Endothelial cell of umbilical vein (primary cell): Measurements from ENCODE around the gene TUBA3C. TPM values are rescaled to one million over a fixed set of nuclear protein-coding genes. Genes with fewer than 3 reads are reported as not detected.

Experiments used
- BruUV-seq: library from RNA; stranded (reverse); fragments of 400-500 nt; replicated peaks from 2 replicates; lab custom pipeline; 2021; lab: Mats Ljungman, UMichigan
- CTCF ChIA-PET: fragments of 300-600, 350-600 bp; sonication (Branson Sonifier 250); formaldehyde crosslinking; loops from one replicate; lab custom pipeline; 2021; ENCODE audit warnings: antibody characterized with exemption, inconsistent platforms; lab: Charles Lee
- POLR2A ChIA-PET: fragments of 300-600, 350-600 bp; sonication (Branson Sonifier 250); formaldehyde crosslinking; loops from one replicate; lab custom pipeline; 2021; ENCODE audit warnings: antibody characterized with exemption, inconsistent platforms; lab: Charles Lee
- DNase-seq: peaks from one replicate; pipeline ENCODE4 v3.0.0-alpha.2; 2011; ENCODE audit warnings: low read depth, low spot score
- FAIRE-seq: peaks from 2 replicates; lab custom pipeline; 2011; peaks lifted over from hg19 to GRCh38; lab: Jason Lieb, UNC
- H2AFZ ChIP-seq: 2 replicates; pipeline ENCODE4 v1.6.0; 2012; ENCODE audit warnings: low read depth, low read length, control low read depth, inconsistent platforms
- H3K27ac ChIP-seq: 2 replicates; pipeline ENCODE4 v1.5.1; 2011; ENCODE audit warnings: low read depth, mild to moderate bottlenecking, control low read depth, low read length, moderate library complexity; ENCODE audit not compliant: insufficient read depth
- H3K27me3 ChIP-seq, 2 experiments: 2 replicates each; pipeline versions ENCODE4 v1.6.0 to v1.6.1; 2011; ENCODE audit warnings: low read length in 2 of 2, mixed read lengths in 1 of 2; ENCODE audit not compliant: control insufficient read depth in 2 of 2, insufficient read depth in 2 of 2
- H3K36me3 ChIP-seq, 2 experiments: 2 replicates in 1 of 2; 3 replicates in 1 of 2; pipeline ENCODE4 v1.5.1; 2011; ENCODE audit warnings: low read length in 2 of 2, mild to moderate bottlenecking in 1 of 2, moderate library complexity in 1 of 2; ENCODE audit not compliant: control insufficient read depth in 2 of 2, insufficient read depth in 2 of 2; ENCODE audit errors: extremely low read depth in 1 of 2
- H3K4me1 ChIP-seq: 3 replicates; pipeline ENCODE4 v1.5.1; 2011; ENCODE audit warnings: mild to moderate bottlenecking, low read length; ENCODE audit not compliant: control insufficient read depth, insufficient read depth; ENCODE audit errors: extremely low read depth
- H3K4me2 ChIP-seq: 2 replicates; pipeline ENCODE4 v1.6.1; 2011; ENCODE audit warnings: low read length, control low read depth, mixed read lengths; ENCODE audit not compliant: insufficient read depth
- H3K4me3 ChIP-seq, 3 experiments: fragments of 200-600 bp in 1 of 3; sonication (generic), shearing (Covaris generic) in 1 of 3; replicated peaks in 1 of 3; 2 replicates each; pipeline ENCODE4 v1.5.1; 2011 to 2016; ENCODE audit warnings: control low read depth in 3 of 3, low read length in 3 of 3, mild to moderate bottlenecking in 2 of 3, inconsistent platforms in 1 of 3, low read depth in 1 of 3, moderate library complexity in 1 of 3; ENCODE audit not compliant: insufficient read depth in 1 of 3
- H3K79me2 ChIP-seq: 2 replicates; pipeline ENCODE4 v1.6.0; 2012; ENCODE audit warnings: low read length, inconsistent platforms; ENCODE audit not compliant: control insufficient read depth, insufficient read depth
- H3K9ac ChIP-seq: replicated peaks from 2 replicates; pipeline ENCODE3; 2011; ENCODE audit warnings: low read length, control low read depth; ENCODE audit not compliant: insufficient read depth; ENCODE audit errors: extremely low read depth
- H3K9me1 ChIP-seq: replicated peaks from 3 replicates; pipeline ENCODE4 v1.6.0; 2011; ENCODE audit warnings: mild to moderate bottlenecking, low read length; ENCODE audit not compliant: control insufficient read depth, insufficient read depth; ENCODE audit errors: extremely low read depth
- H3K9me3 ChIP-seq: replicated peaks from 2 replicates; pipeline ENCODE4 v1.5.1; 2012; ENCODE audit warnings: low read length, inconsistent platforms; ENCODE audit not compliant: control insufficient read depth, insufficient read depth
- H4K20me1 ChIP-seq: replicated peaks from 2 replicates; pipeline ENCODE3; 2011; ENCODE audit warnings: mild to moderate bottlenecking, low read length; ENCODE audit not compliant: control insufficient read depth, insufficient read depth; ENCODE audit errors: extremely low read depth
- EZH2 ChIP-seq: IDR thresholded peaks from 2 replicates; pipeline ENCODE4 v1.6.1; 2012; ENCODE audit warnings: borderline replicate concordance, low read depth, mild to moderate bottlenecking, moderate library complexity, low read length, inconsistent platforms; ENCODE audit not compliant: severe bottlenecking
- FOS ChIP-seq: IDR thresholded peaks from 2 replicates; pipeline ENCODE4 v1.6.1; 2011; ENCODE audit warnings: mild to moderate bottlenecking, low read length, moderate library complexity, borderline replicate concordance; ENCODE audit not compliant: insufficient read depth
- GATA2 ChIP-seq: IDR thresholded peaks from 2 replicates; pipeline ENCODE4 v1.7.0; 2011; ENCODE audit warnings: low read depth, mild to moderate bottlenecking, moderate library complexity, mixed read lengths, low read length; ENCODE audit not compliant: insufficient read length, insufficient read depth
- JUN ChIP-seq: IDR thresholded peaks from 2 replicates; pipeline ENCODE4 v1.6.1; 2011; ENCODE audit warnings: borderline replicate concordance, low read depth; ENCODE audit not compliant: insufficient read length, insufficient read depth
- MAX ChIP-seq: IDR thresholded peaks from 2 replicates; pipeline ENCODE4 v1.6.1; 2011; ENCODE audit not compliant: insufficient read depth, insufficient read length
- MYC ChIP-seq: IDR thresholded peaks from one replicate; pipeline ENCODE4 v1.6.1; 2011; ENCODE audit warnings: mild to moderate bottlenecking, low read depth, low read length
- POLR2A ChIP-seq: IDR thresholded peaks from 2 replicates; pipeline ENCODE4 v1.6.1; 2012; ENCODE audit warnings: low read depth, mild to moderate bottlenecking, control low read depth, low read length
- POLR2AphosphoS5 ChIP-seq: IDR thresholded peaks from 2 replicates; pipeline ENCODE4 v1.6.1; 2012; ENCODE audit warnings: low read depth, mild to moderate bottlenecking, control low read depth, low read length, moderate library complexity; ENCODE audit not compliant: insufficient read depth
- dilution Hi-C: fragments of 300-500 bp; cut with MboI; formaldehyde crosslinking; loops from one replicate; pipeline ENCODE4 v1.15.0; 2019; ENCODE audit warnings: low sequenced_read_pairs; ENCODE audit not compliant: extremely low pct_ligation_motif_present
- intact Hi-C: fragments of 100-400 bp; cut with micrococcal nuclease; formaldehyde crosslinking; loops from one replicate; pipeline ENCODE4 v1.10.0; 2022
- polyA plus RNA-seq, 4 experiments: library from polyadenylated mRNA; depleted of rRNA in 3 of 4; stranded (reverse) in 3 of 4; unstranded in 1 of 4; fragments of >200 nt; gene quantifications; 2 replicates each; pipeline versions ENCODE4 v1.2.1 to v1.2.3, GENCODE V29; 2011 to 2012; ENCODE audit warnings: missing spikeins in 1 of 4
- total RNA-seq: library from RNA; stranded (reverse); gene quantifications from 2 replicates; pipeline ENCODE4 v1.2.3, GENCODE V29; 2021
- TF ChIP-seq, protein P1 (sequence below), 2 donors: IDR thresholded peaks; 1 replicate in 1 of 2; 2 replicates in 1 of 2; pipeline ENCODE4 v1.5.1; 2011; ENCODE audit warnings: low read length in 2 of 2, mild to moderate bottlenecking in 2 of 2, moderate library complexity in 2 of 2, control low read depth in 1 of 2, inconsistent platforms in 1 of 2, low read depth in 1 of 2; ENCODE audit not compliant: insufficient read depth in 1 of 2; ENCODE audit errors: extremely low read depth in 1 of 2

TUBA3C gene
- total and polyA plus RNA-seq, 2 donors (not counting 3 experiments of a cell fraction or from before 2014, with no cell fraction given) = not detected

DNA sequence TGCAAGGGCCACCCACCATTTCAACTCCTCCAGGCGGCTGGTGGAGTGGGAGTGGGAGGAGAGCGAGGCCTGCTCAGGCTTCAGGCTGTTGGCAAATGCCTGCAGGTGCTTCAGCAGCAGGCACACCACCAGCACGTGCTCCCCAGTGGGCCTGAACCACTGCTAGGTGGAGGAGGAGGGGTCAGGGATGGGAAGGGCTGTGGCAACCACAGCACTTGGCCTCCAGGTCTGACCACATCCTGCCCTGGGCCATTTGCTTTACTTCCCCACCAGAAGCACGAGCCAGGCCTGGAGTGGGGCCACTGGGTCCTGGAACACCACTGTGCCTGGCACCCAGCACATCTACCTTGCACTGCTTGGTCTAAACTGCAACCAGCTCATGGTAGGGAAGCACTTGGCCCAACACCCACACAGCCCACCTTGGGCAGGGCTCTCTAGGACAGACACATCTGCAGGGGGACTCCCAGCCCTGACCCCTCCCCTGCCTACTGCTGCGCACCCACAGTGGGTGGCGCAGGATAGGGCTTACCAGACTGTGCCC, 26.2 kb downstream of the TUBA3C start:
- no peaks in the 10 kb centered on the region for H3K79me2 ChIP-seq
- no peak overlapping the region for H3K9ac ChIP-seq
- no peaks in the 10 kb centered on the region for H3K9me1 ChIP-seq
- intact Hi-C loops = no loop called here
- H2AFZ ChIP-seq = no peak overlapping the region
- H3K36me3 ChIP-seq = no peaks in the 10 kb centered on the region
- H3K4me2 ChIP-seq = no peak overlapping the region
- no peak overlapping the region for H3K4me3 ChIP-seq
- H3K27ac ChIP-seq = no peak overlapping the region
- no peaks in the 10 kb centered on the region for H3K4me1 ChIP-seq
- no peaks in the 10 kb centered on the region for H3K27me3 ChIP-seq
- peaks cover 17% of the 10 kb centered on the region for H3K9me3 ChIP-seq
- no peak for DNase-seq
- no peak for FAIRE-seq
- dilution Hi-C loops = no loop called here
- no TSS peak for BruUV-seq
- CTCF ChIA-PET = no interaction called here
- POLR2A ChIA-PET = no interaction called here
- no peaks in the 10 kb centered on the region for H4K20me1 ChIP-seq
- no peak for TF ChIP-seq JUN
- no peak for TF ChIP-seq POLR2A
- no peak for TF ChIP-seq MAX
- TF ChIP-seq GATA2 = no peak
- TF ChIP-seq POLR2AphosphoS5 = no peak
- TF ChIP-seq EZH2 = no peak
- no peak for TF ChIP-seq MYC
- no peak for TF ChIP-seq FOS
- TF ChIP-seq, protein P1, sequence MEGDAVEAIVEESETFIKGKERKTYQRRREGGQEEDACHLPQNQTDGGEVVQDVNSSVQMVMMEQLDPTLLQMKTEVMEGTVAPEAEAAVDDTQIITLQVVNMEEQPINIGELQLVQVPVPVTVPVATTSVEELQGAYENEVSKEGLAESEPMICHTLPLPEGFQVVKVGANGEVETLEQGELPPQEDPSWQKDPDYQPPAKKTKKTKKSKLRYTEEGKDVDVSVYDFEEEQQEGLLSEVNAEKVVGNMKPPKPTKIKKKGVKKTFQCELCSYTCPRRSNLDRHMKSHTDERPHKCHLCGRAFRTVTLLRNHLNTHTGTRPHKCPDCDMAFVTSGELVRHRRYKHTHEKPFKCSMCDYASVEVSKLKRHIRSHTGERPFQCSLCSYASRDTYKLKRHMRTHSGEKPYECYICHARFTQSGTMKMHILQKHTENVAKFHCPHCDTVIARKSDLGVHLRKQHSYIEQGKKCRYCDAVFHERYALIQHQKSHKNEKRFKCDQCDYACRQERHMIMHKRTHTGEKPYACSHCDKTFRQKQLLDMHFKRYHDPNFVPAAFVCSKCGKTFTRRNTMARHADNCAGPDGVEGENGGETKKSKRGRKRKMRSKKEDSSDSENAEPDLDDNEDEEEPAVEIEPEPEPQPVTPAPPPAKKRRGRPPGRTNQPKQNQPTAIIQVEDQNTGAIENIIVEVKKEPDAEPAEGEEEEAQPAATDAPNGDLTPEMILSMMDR (IDR thresholded peaks at IDR 0.05; ENCODE audit: extremely low read depth in 1 of 2, insufficient read depth in 1 of 2, low read depth in 1 of 2, low read length in 2 of 2) = no peak
